Endothelial cell of umbilical vein (primary cell): ENCODE data around the gene CENPP. TPM values are rescaled to one million over a fixed set of nuclear protein-coding genes. Genes with fewer than 3 reads are reported as not detected.

Source experiments
- BruUV-seq: library from RNA; stranded (reverse); fragments of 400-500 nt; replicated peaks from 2 replicates; lab custom pipeline; 2021; lab: Mats Ljungman, UMichigan
- CTCF ChIA-PET: fragments of 300-600, 350-600 bp; sonication (Branson Sonifier 250); formaldehyde crosslinking; loops from one replicate; lab custom pipeline; 2021; ENCODE audit warnings: antibody characterized with exemption, inconsistent platforms; lab: Charles Lee
- POLR2A ChIA-PET: fragments of 300-600, 350-600 bp; sonication (Branson Sonifier 250); formaldehyde crosslinking; loops from one replicate; lab custom pipeline; 2021; ENCODE audit warnings: antibody characterized with exemption, inconsistent platforms; lab: Charles Lee
- DNase-seq: peaks from one replicate; pipeline ENCODE4 v3.0.0-alpha.2; 2011; ENCODE audit warnings: low read depth, low spot score
- FAIRE-seq: peaks from 2 replicates; lab custom pipeline; 2011; peaks lifted over from hg19 to GRCh38; lab: Jason Lieb, UNC
- H2AFZ ChIP-seq: 2 replicates; pipeline ENCODE4 v1.6.0; 2012; ENCODE audit warnings: low read depth, low read length, control low read depth, inconsistent platforms
- H3K27ac ChIP-seq: 2 replicates; pipeline ENCODE4 v1.5.1; 2011; ENCODE audit warnings: low read depth, mild to moderate bottlenecking, control low read depth, low read length, moderate library complexity; ENCODE audit not compliant: insufficient read depth
- H3K27me3 ChIP-seq, 2 experiments: 2 replicates each; pipeline versions ENCODE4 v1.6.0 to v1.6.1; 2011; ENCODE audit warnings: low read length in 2 of 2, mixed read lengths in 1 of 2; ENCODE audit not compliant: control insufficient read depth in 2 of 2, insufficient read depth in 2 of 2
- H3K36me3 ChIP-seq, 2 experiments: 2 replicates in 1 of 2; 3 replicates in 1 of 2; pipeline ENCODE4 v1.5.1; 2011; ENCODE audit warnings: low read length in 2 of 2, mild to moderate bottlenecking in 1 of 2, moderate library complexity in 1 of 2; ENCODE audit not compliant: control insufficient read depth in 2 of 2, insufficient read depth in 2 of 2; ENCODE audit errors: extremely low read depth in 1 of 2
- H3K4me1 ChIP-seq: 3 replicates; pipeline ENCODE4 v1.5.1; 2011; ENCODE audit warnings: mild to moderate bottlenecking, low read length; ENCODE audit not compliant: control insufficient read depth, insufficient read depth; ENCODE audit errors: extremely low read depth
- H3K4me2 ChIP-seq: 2 replicates; pipeline ENCODE4 v1.6.1; 2011; ENCODE audit warnings: low read length, control low read depth, mixed read lengths; ENCODE audit not compliant: insufficient read depth
- H3K4me3 ChIP-seq, 3 experiments: fragments of 200-600 bp in 1 of 3; sonication (generic), shearing (Covaris generic) in 1 of 3; replicated peaks in 1 of 3; 2 replicates each; pipeline ENCODE4 v1.5.1; 2011 to 2016; ENCODE audit warnings: control low read depth in 3 of 3, low read length in 3 of 3, mild to moderate bottlenecking in 2 of 3, inconsistent platforms in 1 of 3, low read depth in 1 of 3, moderate library complexity in 1 of 3; ENCODE audit not compliant: insufficient read depth in 1 of 3
- H3K79me2 ChIP-seq: 2 replicates; pipeline ENCODE4 v1.6.0; 2012; ENCODE audit warnings: low read length, inconsistent platforms; ENCODE audit not compliant: control insufficient read depth, insufficient read depth
- H3K9ac ChIP-seq: replicated peaks from 2 replicates; pipeline ENCODE3; 2011; ENCODE audit warnings: low read length, control low read depth; ENCODE audit not compliant: insufficient read depth; ENCODE audit errors: extremely low read depth
- H3K9me1 ChIP-seq: replicated peaks from 3 replicates; pipeline ENCODE4 v1.6.0; 2011; ENCODE audit warnings: mild to moderate bottlenecking, low read length; ENCODE audit not compliant: control insufficient read depth, insufficient read depth; ENCODE audit errors: extremely low read depth
- H3K9me3 ChIP-seq: replicated peaks from 2 replicates; pipeline ENCODE4 v1.5.1; 2012; ENCODE audit warnings: low read length, inconsistent platforms; ENCODE audit not compliant: control insufficient read depth, insufficient read depth
- H4K20me1 ChIP-seq: replicated peaks from 2 replicates; pipeline ENCODE3; 2011; ENCODE audit warnings: mild to moderate bottlenecking, low read length; ENCODE audit not compliant: control insufficient read depth, insufficient read depth; ENCODE audit errors: extremely low read depth
- EZH2 ChIP-seq: IDR thresholded peaks from 2 replicates; pipeline ENCODE4 v1.6.1; 2012; ENCODE audit warnings: borderline replicate concordance, low read depth, mild to moderate bottlenecking, moderate library complexity, low read length, inconsistent platforms; ENCODE audit not compliant: severe bottlenecking
- FOS ChIP-seq: IDR thresholded peaks from 2 replicates; pipeline ENCODE4 v1.6.1; 2011; ENCODE audit warnings: mild to moderate bottlenecking, low read length, moderate library complexity, borderline replicate concordance; ENCODE audit not compliant: insufficient read depth
- GATA2 ChIP-seq: IDR thresholded peaks from 2 replicates; pipeline ENCODE4 v1.7.0; 2011; ENCODE audit warnings: low read depth, mild to moderate bottlenecking, moderate library complexity, mixed read lengths, low read length; ENCODE audit not compliant: insufficient read length, insufficient read depth
- JUN ChIP-seq: IDR thresholded peaks from 2 replicates; pipeline ENCODE4 v1.6.1; 2011; ENCODE audit warnings: borderline replicate concordance, low read depth; ENCODE audit not compliant: insufficient read length, insufficient read depth
- MAX ChIP-seq: IDR thresholded peaks from 2 replicates; pipeline ENCODE4 v1.6.1; 2011; ENCODE audit not compliant: insufficient read depth, insufficient read length
- MYC ChIP-seq: IDR thresholded peaks from one replicate; pipeline ENCODE4 v1.6.1; 2011; ENCODE audit warnings: mild to moderate bottlenecking, low read depth, low read length
- POLR2A ChIP-seq: IDR thresholded peaks from 2 replicates; pipeline ENCODE4 v1.6.1; 2012; ENCODE audit warnings: low read depth, mild to moderate bottlenecking, control low read depth, low read length
- POLR2AphosphoS5 ChIP-seq: IDR thresholded peaks from 2 replicates; pipeline ENCODE4 v1.6.1; 2012; ENCODE audit warnings: low read depth, mild to moderate bottlenecking, control low read depth, low read length, moderate library complexity; ENCODE audit not compliant: insufficient read depth
- dilution Hi-C: fragments of 300-500 bp; cut with MboI; formaldehyde crosslinking; loops from one replicate; pipeline ENCODE4 v1.15.0; 2019; ENCODE audit warnings: low sequenced_read_pairs; ENCODE audit not compliant: extremely low pct_ligation_motif_present
- intact Hi-C: fragments of 100-400 bp; cut with micrococcal nuclease; formaldehyde crosslinking; loops from one replicate; pipeline ENCODE4 v1.10.0; 2022
- polyA plus RNA-seq, 4 experiments: library from polyadenylated mRNA; depleted of rRNA in 3 of 4; stranded (reverse) in 3 of 4; unstranded in 1 of 4; fragments of >200 nt; gene quantifications; 2 replicates each; pipeline versions ENCODE4 v1.2.1 to v1.2.3, GENCODE V29; 2011 to 2012; ENCODE audit warnings: missing spikeins in 1 of 4
- total RNA-seq: library from RNA; stranded (reverse); gene quantifications from 2 replicates; pipeline ENCODE4 v1.2.3, GENCODE V29; 2021
- TF ChIP-seq, protein P1 (sequence below), 2 donors: IDR thresholded peaks; 1 replicate in 1 of 2; 2 replicates in 1 of 2; pipeline ENCODE4 v1.5.1; 2011; ENCODE audit warnings: low read length in 2 of 2, mild to moderate bottlenecking in 2 of 2, moderate library complexity in 2 of 2, control low read depth in 1 of 2, inconsistent platforms in 1 of 2, low read depth in 1 of 2; ENCODE audit not compliant: insufficient read depth in 1 of 2; ENCODE audit errors: extremely low read depth in 1 of 2

The CENPP gene
- total and polyA plus RNA-seq, 2 donors (not counting 3 experiments of a cell fraction or from before 2014, with no cell fraction given), result 1.2 to 12.0 TPM

DNA sequence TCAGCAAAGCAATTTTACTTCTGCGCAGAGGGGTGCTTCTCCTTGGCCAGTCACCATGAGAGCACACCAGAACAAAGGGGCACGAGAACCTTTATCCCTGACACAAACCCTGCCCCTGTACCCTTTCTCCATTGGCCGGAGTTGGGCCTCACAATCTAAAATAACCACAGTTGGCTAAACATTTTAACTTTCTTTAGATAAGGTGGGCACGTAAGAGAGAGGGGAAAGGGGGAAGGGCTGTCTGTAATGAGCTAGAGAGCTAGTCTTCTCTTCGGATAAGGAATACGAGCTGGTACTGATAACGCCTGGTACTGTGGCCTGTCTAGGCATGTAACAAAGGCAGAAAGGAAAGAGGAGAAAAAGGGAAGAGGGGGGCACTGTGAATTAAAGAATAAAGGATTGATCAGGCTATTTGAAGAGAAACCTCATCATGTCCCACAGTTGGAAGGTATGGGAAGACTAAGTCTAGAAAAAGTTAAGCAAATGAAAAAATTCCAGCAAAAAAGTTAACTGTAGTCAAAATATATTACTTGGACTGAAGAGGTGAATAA, 30.4 kb upstream of the CENPP start:
- intact Hi-C loops (loop anchor here (10.0 kb wide), 1 partner anchor 409 kb away; no protein-coding TSS in a partner anchor), dilution Hi-C loops (no loop called here)
- no TSS peak for BruUV-seq
- no peak for DNase-seq
- Histone ChIP-seq H3K9me1 (no peaks in the 10 kb centered on the region), H3K4me3 (no peak overlapping the region), H3K9me3 (no peaks in the 10 kb centered on the region), H3K27me3 (no peaks in the 10 kb centered on the region), H3K27ac (no peak overlapping the region), H3K4me1 (peaks cover 23% of the 10 kb centered on the region), H3K36me3 (peaks cover 6 to 11% of the 10 kb centered on the region in 2 experiments), H4K20me1 (no peaks in the 10 kb centered on the region), H3K4me2 (no peak overlapping the region), H2AFZ (no peak overlapping the region), H3K9ac (no peak overlapping the region), H3K79me2 (peaks cover 31% of the 10 kb centered on the region)
- TF ChIP-seq JUN (no peak), POLR2A (no peak), POLR2AphosphoS5 (no peak), MYC (no peak), MAX (no peak), EZH2 (no peak), GATA2 (no peak), FOS (no peak)
- TF ChIP-seq, protein P1, sequence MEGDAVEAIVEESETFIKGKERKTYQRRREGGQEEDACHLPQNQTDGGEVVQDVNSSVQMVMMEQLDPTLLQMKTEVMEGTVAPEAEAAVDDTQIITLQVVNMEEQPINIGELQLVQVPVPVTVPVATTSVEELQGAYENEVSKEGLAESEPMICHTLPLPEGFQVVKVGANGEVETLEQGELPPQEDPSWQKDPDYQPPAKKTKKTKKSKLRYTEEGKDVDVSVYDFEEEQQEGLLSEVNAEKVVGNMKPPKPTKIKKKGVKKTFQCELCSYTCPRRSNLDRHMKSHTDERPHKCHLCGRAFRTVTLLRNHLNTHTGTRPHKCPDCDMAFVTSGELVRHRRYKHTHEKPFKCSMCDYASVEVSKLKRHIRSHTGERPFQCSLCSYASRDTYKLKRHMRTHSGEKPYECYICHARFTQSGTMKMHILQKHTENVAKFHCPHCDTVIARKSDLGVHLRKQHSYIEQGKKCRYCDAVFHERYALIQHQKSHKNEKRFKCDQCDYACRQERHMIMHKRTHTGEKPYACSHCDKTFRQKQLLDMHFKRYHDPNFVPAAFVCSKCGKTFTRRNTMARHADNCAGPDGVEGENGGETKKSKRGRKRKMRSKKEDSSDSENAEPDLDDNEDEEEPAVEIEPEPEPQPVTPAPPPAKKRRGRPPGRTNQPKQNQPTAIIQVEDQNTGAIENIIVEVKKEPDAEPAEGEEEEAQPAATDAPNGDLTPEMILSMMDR (IDR thresholded peaks at IDR 0.05; ENCODE audit: extremely low read depth in 1 of 2, insufficient read depth in 1 of 2, low read depth in 1 of 2, low read length in 2 of 2), result no peak
- ChIA-PET CTCF (no interaction called here), POLR2A (no interaction called here)
- FAIRE-seq, result no peak
